CD1c-positive myeloid dendritic cell (primary cell): ENCODE results near the gene RTF2.
"Not testable (repeated sequence)": the region's sequence is repeated elsewhere in the genome, so short reads cannot be mapped to it uniquely, and the experiment has no call there.

Source experiments
- DNase-seq: peaks from one replicate; pipeline ENCODE4 v3.0.0-alpha.2; 2016; ENCODE audit errors: extremely low spot score

Gene RTF2

GRCh38 chr20:56551571-56551970 lies 83.1 kb downstream of the RTF2 start:
- DNase-seq: no peak

DNA sequence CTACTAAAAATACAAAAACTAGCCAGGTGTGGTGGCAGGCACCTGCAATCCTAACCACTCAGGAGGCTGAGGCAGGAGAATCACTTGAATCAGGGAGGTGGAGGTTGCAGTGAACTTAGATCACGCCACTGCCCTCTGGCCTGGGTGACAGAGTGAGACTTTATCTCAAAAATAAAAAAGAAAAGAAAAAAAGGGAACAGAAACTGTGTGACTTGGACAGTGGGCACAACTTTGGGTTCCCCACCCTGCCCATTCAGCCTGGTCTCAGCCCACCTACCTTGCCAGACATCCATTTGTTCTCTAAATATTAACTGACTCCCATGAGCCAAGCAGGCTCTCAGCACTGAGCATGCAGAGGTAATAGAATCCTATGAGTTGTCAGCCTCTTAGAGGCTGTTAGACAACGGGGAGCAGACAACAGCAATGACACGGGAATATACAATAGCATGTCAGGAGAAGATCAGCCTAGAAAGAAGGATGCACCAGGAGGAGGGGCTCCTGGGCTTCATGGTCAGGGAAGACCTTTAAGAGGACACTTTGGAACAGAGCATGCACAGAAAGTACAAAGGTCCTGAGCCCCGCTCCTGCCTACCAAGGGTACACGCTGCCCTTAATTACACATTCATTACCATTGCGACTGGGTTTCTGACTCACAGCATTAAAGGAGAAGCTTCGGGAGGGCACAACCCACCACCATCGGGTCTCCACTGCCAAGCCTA lies 84.6 kb downstream of the RTF2 start:
- peak; percentile 43 for DNase-seq

DNA sequence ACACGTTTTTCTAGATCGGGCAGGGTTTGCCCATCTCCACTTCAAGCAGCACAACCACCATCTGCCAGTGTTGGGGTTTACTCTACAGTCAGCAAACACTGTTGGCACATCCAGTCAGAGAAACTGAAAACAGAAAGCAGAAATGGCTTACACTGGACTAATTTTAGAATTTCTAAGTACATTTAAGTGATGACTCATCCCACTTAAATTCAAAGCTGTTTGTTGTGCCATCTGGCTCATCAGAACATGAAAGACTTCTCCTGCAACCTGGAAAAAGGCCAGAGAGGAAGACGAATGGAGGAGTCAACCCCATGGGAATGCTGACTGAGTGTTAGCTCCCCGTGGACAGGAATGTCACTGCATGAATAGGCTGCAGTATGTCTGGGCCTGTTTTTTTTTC lies 86.4 kb downstream of the RTF2 start:
- peak; percentile 75 for DNase-seq

DNA sequence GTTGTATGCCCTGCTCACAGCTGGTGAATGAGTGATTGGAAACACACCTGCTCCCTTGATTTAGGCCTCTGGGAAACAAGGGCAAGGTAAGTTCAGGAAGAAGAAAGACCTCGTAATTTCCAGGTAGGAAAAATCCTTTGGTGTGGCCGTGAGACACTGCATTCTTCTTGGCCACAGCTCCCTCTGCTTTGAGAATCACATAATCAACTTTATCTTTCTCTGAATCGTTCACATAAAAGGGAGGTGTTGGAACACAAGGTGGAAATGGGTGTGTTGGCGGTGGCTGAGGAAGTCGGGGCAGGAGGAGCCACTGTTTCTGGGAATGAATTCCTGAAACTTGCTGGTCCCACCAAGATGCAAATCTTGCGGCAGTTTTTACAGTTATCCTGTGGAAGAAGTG lies 90.5 kb downstream of the RTF2 start:
- DNase-seq: no peak

DNA sequence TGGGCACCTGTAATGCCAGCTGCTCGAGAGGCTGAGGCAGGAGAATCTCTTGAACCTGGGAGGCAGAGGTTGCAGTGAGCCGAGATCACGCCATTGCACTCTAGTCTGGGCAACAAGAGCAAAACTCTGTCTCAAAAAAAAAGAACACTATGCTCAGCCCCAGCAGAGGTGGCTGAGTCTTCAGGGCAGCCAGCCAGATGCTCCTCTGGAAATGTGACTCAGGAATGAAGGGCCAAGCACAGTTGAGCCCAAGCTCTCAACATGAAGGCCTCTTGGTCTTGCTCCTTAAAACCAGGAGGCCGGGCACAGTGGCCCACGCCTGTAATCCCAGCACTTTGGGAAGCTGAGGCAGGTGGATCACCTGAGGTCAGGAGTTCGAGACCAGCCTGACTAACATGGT lies 96.1 kb downstream of the RTF2 start:
- DNase-seq: not testable (repeated sequence)

DNA sequence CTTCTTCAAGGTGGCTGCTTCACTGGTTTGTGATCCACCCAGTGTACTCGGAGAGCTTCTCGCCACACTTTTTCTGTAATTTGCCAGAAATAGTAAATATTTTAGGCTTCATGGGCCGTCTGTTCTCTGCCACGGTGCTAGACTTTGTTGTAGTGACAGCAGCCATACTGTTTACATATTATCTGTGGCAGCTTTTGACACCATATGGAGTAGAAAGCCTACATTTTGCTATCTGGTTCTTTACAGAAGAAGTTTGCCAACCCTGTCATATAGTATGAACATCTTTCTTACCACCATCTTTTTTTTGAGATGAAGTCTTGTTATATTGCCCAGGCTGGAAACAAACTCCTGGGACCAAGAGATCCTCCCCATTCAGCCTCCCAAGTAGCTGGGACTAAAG lies 97.1 kb downstream of the RTF2 start:
- no peak for DNase-seq

DNA sequence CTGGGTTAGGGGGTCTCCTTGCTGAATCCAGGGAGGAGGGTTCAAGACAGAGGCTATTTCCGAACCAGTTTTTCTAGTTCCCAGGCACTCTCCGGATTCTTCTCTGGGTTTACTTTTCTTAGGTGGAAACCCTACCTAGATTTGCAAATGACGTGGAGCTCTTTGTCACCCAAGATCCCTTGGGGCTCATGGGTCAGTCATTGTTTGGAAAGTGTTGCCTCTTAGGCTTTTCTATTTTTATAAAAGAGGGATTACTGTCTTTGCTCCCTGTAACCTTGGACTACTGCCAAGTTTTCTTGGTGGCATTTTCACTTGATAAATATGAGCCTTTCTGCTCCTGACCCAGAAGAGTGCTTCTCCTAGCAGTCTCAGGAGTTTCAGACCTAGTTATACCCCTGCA lies 98.2 kb downstream of the RTF2 start:
- DNase-seq: no peak
